CD4-positive, alpha-beta T cell (primary cell): ENCODE data around the gene MT3. TPM values are rescaled to one million over a fixed set of nuclear protein-coding genes. Genes with fewer than 3 reads are reported as not detected.

Experiments
- ATAC-seq: fragments of 200-7000 bp; cut with Tn5 transposase; one replicate; pipeline ENCODE4 v1.10.0; 2022; ENCODE audit warnings: mild to moderate bottlenecking; ENCODE audit not compliant: poor library complexity
- CTCF ChIA-PET: fragments of 350-600 bp; sonication (Branson Sonifier 250); formaldehyde crosslinking; loops from one replicate; lab custom pipeline; 2021; ENCODE audit warnings: antibody characterized with exemption, inconsistent platforms; lab: Charles Lee
- POLR2A ChIA-PET: fragments of 350-600 bp; sonication (Branson Sonifier 250); formaldehyde crosslinking; loops from one replicate; lab custom pipeline; 2021; ENCODE audit warnings: antibody characterized with exemption, inconsistent platforms; lab: Charles Lee
- DNase-seq, 14 experiments: peaks; one replicate each; pipeline ENCODE4 v3.0.0-alpha.2; 2013 to 2020; ENCODE audit warnings: mixed read lengths in 2 of 14
- H3K27ac ChIP-seq, 2 donors: one replicate each; pipeline versions ENCODE4 v1.5.1 to v1.7.0; 2013; ENCODE audit warnings: low read length in 2 of 2, low read depth in 1 of 2, mild to moderate bottlenecking in 1 of 2
- H3K27me3 ChIP-seq, 2 experiments: 1 replicate in 1 of 2; 2 replicates in 1 of 2; pipeline versions ENCODE4 v1.6.1 to v1.7.0; 2013; ENCODE audit warnings: low read length in 2 of 2, control low read depth in 1 of 2, mild to moderate bottlenecking in 1 of 2, moderate library complexity in 1 of 2; ENCODE audit not compliant: insufficient read depth in 2 of 2, control insufficient read depth in 1 of 2
- H3K36me3 ChIP-seq: one replicate; pipeline ENCODE4 v1.6.1; 2013; ENCODE audit warnings: low read length, control low read depth; ENCODE audit not compliant: insufficient read depth
- H3K4me1 ChIP-seq: one replicate; pipeline ENCODE4 v1.6.1; 2013; ENCODE audit warnings: low read length, control low read depth; ENCODE audit not compliant: insufficient read depth
- H3K4me3 ChIP-seq: one replicate; pipeline ENCODE4 v1.5.1; 2013; ENCODE audit warnings: mild to moderate bottlenecking, low read length, moderate library complexity
- H3K9me3 ChIP-seq, 2 experiments: 1 replicate in 1 of 2; 2 replicates in 1 of 2; pipeline versions ENCODE4 v1.6.1 to v1.7.0; 2013; ENCODE audit warnings: low read length in 2 of 2, mild to moderate bottlenecking in 2 of 2, control low read depth in 1 of 2, moderate library complexity in 1 of 2; ENCODE audit not compliant: control insufficient read depth in 1 of 2, insufficient read depth in 1 of 2
- H3K27ac Mint-ChIP-seq: one replicate; pipeline ENCODE4 v1.8.0; 2020; ENCODE audit warnings: mixed read lengths
- H3K27me3 Mint-ChIP-seq: one replicate; pipeline ENCODE4 v1.8.0; 2021; ENCODE audit warnings: mixed read lengths
- H3K36me3 Mint-ChIP-seq: one replicate; pipeline ENCODE4 v1.8.0; 2021; ENCODE audit warnings: low read depth, mixed read lengths
- H3K4me1 Mint-ChIP-seq: one replicate; pipeline ENCODE4 v1.8.0; 2021; ENCODE audit warnings: low read depth, mixed read lengths
- H3K4me3 Mint-ChIP-seq: one replicate; pipeline ENCODE4 v1.8.0; 2020; ENCODE audit warnings: mild to moderate bottlenecking, mixed read lengths
- H3K9me3 Mint-ChIP-seq: one replicate; pipeline ENCODE4 v1.8.0; 2020; ENCODE audit warnings: mixed read lengths
- CTCF ChIP-seq: fragments of 200-600 bp; IDR thresholded peaks from one replicate; pipeline ENCODE4 v1.8.0; 2022; ENCODE audit warnings: antibody characterized with exemption, mild to moderate bottlenecking
- intact Hi-C, 2 experiments: fragments of 100-400 bp; cut with DNase I in 1 of 2; cut with micrococcal nuclease in 1 of 2; formaldehyde crosslinking; loops; one replicate each; pipeline versions ENCODE4 v1.15.1 to v1.9.0; 2023 to 2025; cut with DNase I, micrococcal nuclease
- total RNA-seq, 174 experiments: library from RNA in 2 of 174; stranded (reverse) in 2 of 174; gene quantifications; one replicate each; pipeline ENCODE4 v1.2.3 and lab custom pipeline; 2021 to 2026

Gene MT3
- total RNA-seq, 2 experiments from 2014 or later: 0.50 TPM; not detected in 1

DNA sequence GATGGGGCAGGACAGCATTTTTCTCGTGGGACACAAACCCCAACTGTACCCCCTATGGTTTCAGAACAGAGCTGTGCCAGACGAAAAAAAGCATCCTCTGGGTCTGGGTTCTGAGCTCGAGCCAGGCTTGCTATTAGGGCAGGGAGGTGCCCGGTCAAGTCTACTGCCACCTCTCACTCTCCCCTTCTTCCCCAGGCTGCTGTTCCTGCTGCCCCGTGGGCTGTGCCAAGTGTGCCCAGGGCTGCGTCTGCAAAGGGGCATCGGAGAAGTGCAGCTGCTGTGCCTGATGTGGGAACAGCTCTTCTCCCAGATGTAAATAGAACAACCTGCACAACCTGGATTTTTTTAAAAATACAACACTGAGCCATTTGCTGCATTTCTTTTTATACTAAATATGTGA is 37.4 kb downstream of the MT3 start:
- H3K9me3 ChIP-seq: no peaks in the 10 kb centered on the region
- ATAC-seq (no peak), DNase-seq (no peak)
- Mint-ChIP-seq H3K36me3 (no peaks in the 10 kb centered on the region), H3K27me3 (peaks cover 55% of the 10 kb centered on the region), H3K4me3 (no peak overlapping the region), H3K9me3 (no peaks in the 10 kb centered on the region), H3K4me1 (peaks cover 16% of the 10 kb centered on the region), H3K27ac (no peak overlapping the region)
- POLR2A ChIA-PET: interaction anchor here (1.9 kb wide), 1 partner anchor 18 kb away, joined by 8 read pairs; the partner anchor contains the start of gene MT2A
- no peak overlapping the region for H3K27ac ChIP-seq
- H3K4me1 ChIP-seq: peaks cover 21% of the 10 kb centered on the region
- no peaks in the 10 kb centered on the region for H3K36me3 ChIP-seq
- peaks cover 8 to 18% of the 10 kb centered on the region in 2 experiments for H3K27me3 ChIP-seq
- no peak for TF ChIP-seq CTCF
- no peak overlapping the region for H3K4me3 ChIP-seq
- CTCF ChIA-PET: no interaction called here
- intact Hi-C loops: no loop called here

DNA sequence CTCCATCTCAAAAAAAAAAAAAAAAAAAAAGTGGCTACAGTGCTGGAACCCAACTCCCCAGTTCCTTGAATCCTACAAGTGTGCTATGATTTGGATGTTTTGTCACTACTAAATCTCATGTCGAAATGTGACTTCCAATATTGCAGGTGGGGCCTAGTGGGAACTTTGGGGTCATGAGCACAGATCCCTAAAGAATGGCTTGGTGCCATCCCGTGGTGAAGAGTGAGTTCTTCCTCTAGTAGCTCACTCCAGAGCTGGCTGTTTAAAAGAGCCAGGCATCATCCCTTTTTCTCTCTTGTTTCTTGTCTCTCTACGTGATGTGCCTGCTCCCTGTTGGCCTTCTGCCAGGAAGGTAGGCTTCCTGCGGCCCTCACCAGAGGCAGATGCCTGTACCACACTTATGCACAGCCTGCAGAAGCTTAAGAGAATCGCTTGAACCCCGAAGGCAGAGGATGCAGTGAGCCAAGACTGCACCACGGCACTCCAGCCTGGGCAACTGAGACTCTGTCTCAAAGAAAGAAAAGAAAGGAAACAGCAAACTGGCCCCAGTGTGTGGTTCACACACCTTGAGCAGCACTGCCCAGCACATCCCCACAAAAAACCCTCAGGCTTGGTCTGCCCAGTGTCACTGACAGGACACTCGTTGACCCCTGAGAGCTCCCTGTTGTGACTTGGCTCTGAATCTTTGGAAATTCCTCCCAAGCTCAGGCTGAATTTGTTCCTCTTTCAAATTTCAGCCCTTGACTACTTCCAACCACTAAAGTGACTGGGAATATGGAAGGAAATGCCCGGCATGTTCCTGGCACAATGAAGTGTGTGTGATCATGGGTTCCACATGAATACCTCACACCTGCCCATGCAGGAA is 39.4 kb downstream of the MT3 start:
- no peaks in the 10 kb centered on the region for H3K9me3 Mint-ChIP-seq
- Histone ChIP-seq H3K9me3 (peaks cover 0 to 4% of the 10 kb centered on the region in 2 experiments), H3K27ac (no peak overlapping the region), H3K36me3 (no peaks in the 10 kb centered on the region), H3K27me3 (peaks cover 25 to 38% of the 10 kb centered on the region in 2 experiments), H3K4me3 (no peak overlapping the region), H3K4me1 (peaks cover 35% of the 10 kb centered on the region)
- ChIA-PET POLR2A (no interaction called here), CTCF (no interaction called here)
- DNase-seq (no peak), ATAC-seq (no peak)
- TF ChIP-seq CTCF: no peak
- peaks cover 25% of the 10 kb centered on the region for H3K4me1 Mint-ChIP-seq
- no peak overlapping the region for H3K27ac Mint-ChIP-seq
- H3K4me3 Mint-ChIP-seq: no peak overlapping the region
- peaks cover 76% of the 10 kb centered on the region for H3K27me3 Mint-ChIP-seq
- no peaks in the 10 kb centered on the region for H3K36me3 Mint-ChIP-seq
- intact Hi-C loops: no loop called here

DNA sequence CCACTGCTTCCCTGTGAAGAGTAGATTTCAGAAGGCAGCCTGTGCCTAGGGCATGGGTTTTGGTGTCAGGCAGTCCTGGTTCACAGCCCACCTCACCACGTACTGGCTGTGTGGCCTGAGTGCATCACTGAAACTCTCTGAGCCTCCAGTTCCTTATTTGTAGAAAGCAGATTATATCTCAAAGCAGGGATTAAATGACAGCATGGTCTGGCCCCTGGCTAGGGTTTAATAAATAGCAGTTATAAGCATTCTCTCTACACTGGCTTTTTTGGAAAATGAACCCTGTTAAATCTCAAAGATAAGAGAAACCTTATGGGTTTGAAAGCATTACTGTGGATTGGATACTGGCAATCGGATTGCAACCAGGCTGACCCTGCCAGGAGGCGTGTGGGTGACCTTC is 40.2 kb downstream of the MT3 start:
- ChIA-PET CTCF (no interaction called here), POLR2A (interaction anchor here (0.9 kb wide), 1 partner anchor 53 kb away, joined by 3 read pairs; the partner anchor contains the start of gene MT1X)
- Histone ChIP-seq H3K36me3 (no peaks in the 10 kb centered on the region), H3K27me3 (peaks cover 32 to 46% of the 10 kb centered on the region in 2 experiments), H3K27ac (no peak overlapping the region), H3K4me1 (peaks cover 37% of the 10 kb centered on the region), H3K9me3 (peaks cover 0 to 4% of the 10 kb centered on the region in 2 experiments), H3K4me3 (no peak overlapping the region)
- intact Hi-C loops: no loop called here
- TF ChIP-seq CTCF: no peak
- Mint-ChIP-seq H3K27me3 (peaks cover 84% of the 10 kb centered on the region), H3K27ac (no peak overlapping the region), H3K36me3 (no peaks in the 10 kb centered on the region), H3K4me3 (no peak overlapping the region), H3K9me3 (no peaks in the 10 kb centered on the region), H3K4me1 (peaks cover 33% of the 10 kb centered on the region)
- no peak for ATAC-seq
- no peak for DNase-seq
